OCI-LY1 (cell line): ENCODE measurements around the gene CFAP77.

Source experiments
- H2AFZ ChIP-seq: fragments of 200-600 bp; sonication (generic), shearing (Covaris generic); 2 replicates; pipeline ENCODE4 v1.6.0; 2014; ENCODE audit warnings: antibody characterized with exemption, mild to moderate bottlenecking, low read length
- H3F3A ChIP-seq: fragments of 200-600 bp; sonication (generic), shearing (Covaris generic); 2 replicates; pipeline ENCODE4 v1.6.0; 2014; ENCODE audit warnings: mild to moderate bottlenecking, antibody characterized with exemption, low read length, moderate library complexity; ENCODE audit not compliant: insufficient read depth
- H3K27ac ChIP-seq: fragments of 200-600 bp; sonication (generic); 2 replicates; pipeline ENCODE4 v1.5.1; 2014; ENCODE audit warnings: low read length, mixed run types, mild to moderate bottlenecking, low read depth; ENCODE audit not compliant: poor library complexity, severe bottlenecking
- H3K27me3 ChIP-seq: fragments of 200-600 bp; sonication (generic); 2 replicates; pipeline ENCODE4 v1.6.0; 2014; ENCODE audit warnings: antibody characterized with exemption, mild to moderate bottlenecking, low read length, moderate library complexity; ENCODE audit not compliant: insufficient read depth
- H3K36me3 ChIP-seq: fragments of 200-600 bp; sonication (generic); 2 replicates; pipeline ENCODE4 v1.6.1; 2014; ENCODE audit warnings: mild to moderate bottlenecking, antibody characterized with exemption, low read length, moderate library complexity, mixed read lengths; ENCODE audit not compliant: insufficient read depth
- H3K4me1 ChIP-seq: fragments of 200-600 bp; sonication (generic); 2 replicates; pipeline ENCODE4 v1.5.1; 2014; ENCODE audit warnings: mild to moderate bottlenecking, low read length, moderate library complexity; ENCODE audit not compliant: insufficient read depth, severe bottlenecking
- H3K4me2 ChIP-seq: fragments of 200-600 bp; sonication (generic), shearing (Covaris generic); 2 replicates; pipeline ENCODE4 v1.6.1; 2014; ENCODE audit warnings: low read length
- H3K4me3 ChIP-seq: fragments of 200-600 bp; sonication (generic); 2 replicates; pipeline ENCODE4 v1.5.1; 2014; ENCODE audit warnings: low read length, low read depth, mild to moderate bottlenecking, mixed read lengths; ENCODE audit not compliant: poor library complexity, severe bottlenecking
- H3K79me2 ChIP-seq: fragments of 200-600 bp; shearing (Covaris generic); 2 replicates; pipeline ENCODE4 v1.6.1; 2016; ENCODE audit warnings: mixed run types, low read length, mixed read lengths; ENCODE audit not compliant: insufficient read depth
- H3K9ac ChIP-seq: fragments of 200-600 bp; sonication (generic), shearing (Covaris generic); 2 replicates; pipeline ENCODE4 v1.6.1; 2014; ENCODE audit warnings: mild to moderate bottlenecking, low read length, mixed read lengths
- H3K9me2 ChIP-seq: fragments of 200-600 bp; sonication (generic), shearing (Covaris generic); 2 replicates; pipeline ENCODE4 v1.6.1; 2014; ENCODE audit warnings: low read depth, mild to moderate bottlenecking, low read length, mixed read lengths
- H3K9me3 ChIP-seq: fragments of 200-600 bp; shearing (Covaris generic); 2 replicates; pipeline ENCODE4 v1.6.1; 2014; ENCODE audit warnings: low read length, mixed read lengths
- H4K20me1 ChIP-seq: fragments of 200-600 bp; sonication (generic), shearing (Covaris generic); 2 replicates; pipeline ENCODE4 v1.6.0; 2016; ENCODE audit warnings: mild to moderate bottlenecking, low read length; ENCODE audit not compliant: insufficient read depth
- CTCF ChIP-seq: fragments of 200-600 bp; sonication (generic), shearing (Covaris generic); IDR thresholded peaks from 2 replicates; pipeline ENCODE4 v1.5.1; 2017; ENCODE audit warnings: mild to moderate bottlenecking, antibody characterized with exemption, low read length, moderate library complexity, mixed read lengths
- EZH2 ChIP-seq: fragments of 200-600 bp; sonication (generic), shearing (Covaris generic); IDR thresholded peaks from 2 replicates; pipeline ENCODE4 v1.8.0; 2017; ENCODE audit warnings: borderline replicate concordance, mixed run types, mild to moderate bottlenecking, antibody characterized with exemption, low read length, moderate library complexity, mixed read lengths

The CFAP77 gene

GRCh38 chr9:132500193-132500592 is 90.2 kb downstream of the CFAP77 start:
- Histone ChIP-seq H4K20me1 (no peaks in the 10 kb centered on the region), H3F3A (no peaks in the 10 kb centered on the region), H3K27me3 (0 out of 2 replicates have a peak, but pooled peaks cover 3% of the 10 kb centered on the region), H3K9me2 (no peaks in the 10 kb centered on the region), H3K27ac (no peak overlapping the region), H2AFZ (no peak overlapping the region), H3K9ac (no peak overlapping the region), H3K79me2 (no peaks in the 10 kb centered on the region), H3K4me3 (no peak overlapping the region), H3K36me3 (no peaks in the 10 kb centered on the region), H3K4me2 (no peak overlapping the region), H3K9me3 (no peaks in the 10 kb centered on the region), H3K4me1 (no peaks in the 10 kb centered on the region)
- TF ChIP-seq CTCF: no peak
- no peak for TF ChIP-seq EZH2

- TF ChIP-seq CTCF (no peak), EZH2 (no peak)
Observed at GRCh38 chr9:132502480-132502879, 92.5 kb downstream of the CFAP77 start.

GRCh38 chr9:132503116-132503515 is 93.1 kb downstream of the CFAP77 start:
- no peaks in the 10 kb centered on the region for H3K9me3 ChIP-seq
- no peak overlapping the region for H3K4me2 ChIP-seq
- no peaks in the 10 kb centered on the region for H3K79me2 ChIP-seq
- H3K27ac ChIP-seq: no peak overlapping the region
- H3K4me1 ChIP-seq: no peaks in the 10 kb centered on the region
- 0 out of 2 replicates have a peak, but pooled peaks cover 3% of the 10 kb centered on the region for H3K27me3 ChIP-seq
- H3K9me2 ChIP-seq: no peaks in the 10 kb centered on the region
- no peak overlapping the region for H2AFZ ChIP-seq
- H3F3A ChIP-seq: no peaks in the 10 kb centered on the region
- no peaks in the 10 kb centered on the region for H4K20me1 ChIP-seq
- TF ChIP-seq CTCF (no peak), EZH2 (no peak)
- no peak overlapping the region for H3K4me3 ChIP-seq
- no peak overlapping the region for H3K9ac ChIP-seq
- H3K36me3 ChIP-seq: no peaks in the 10 kb centered on the region

More at GRCh38 chr9:132502480-132502879, 92.5 kb downstream of the CFAP77 start:
- H3K4me1 ChIP-seq: no peaks in the 10 kb centered on the region
- H3K9me3 ChIP-seq: no peaks in the 10 kb centered on the region
- no peak overlapping the region for H3K27ac ChIP-seq
- H3K9ac ChIP-seq: no peak overlapping the region
- no peak overlapping the region for H2AFZ ChIP-seq
- H3F3A ChIP-seq: no peaks in the 10 kb centered on the region
- H3K4me2 ChIP-seq: no peak overlapping the region
- no peaks in the 10 kb centered on the region for H3K36me3 ChIP-seq
- H4K20me1 ChIP-seq: no peaks in the 10 kb centered on the region
- no peaks in the 10 kb centered on the region for H3K9me2 ChIP-seq
- 0 out of 2 replicates have a peak, but pooled peaks cover 3% of the 10 kb centered on the region for H3K27me3 ChIP-seq
- H3K4me3 ChIP-seq: no peak overlapping the region
- H3K79me2 ChIP-seq: no peaks in the 10 kb centered on the region
